NCI-H1092 (cell line): ENCODE measurements around the gene TSPEAR.
"Not testable (repeated sequence)": the region's sequence is repeated elsewhere in the genome, so short reads cannot be mapped to it uniquely, and the experiment has no call there.

Source experiments
- DNase-seq: peaks from one replicate; lab custom pipeline; 2025; lab: John Stamatoyannopoulos, UW

TSPEAR gene

DNA sequence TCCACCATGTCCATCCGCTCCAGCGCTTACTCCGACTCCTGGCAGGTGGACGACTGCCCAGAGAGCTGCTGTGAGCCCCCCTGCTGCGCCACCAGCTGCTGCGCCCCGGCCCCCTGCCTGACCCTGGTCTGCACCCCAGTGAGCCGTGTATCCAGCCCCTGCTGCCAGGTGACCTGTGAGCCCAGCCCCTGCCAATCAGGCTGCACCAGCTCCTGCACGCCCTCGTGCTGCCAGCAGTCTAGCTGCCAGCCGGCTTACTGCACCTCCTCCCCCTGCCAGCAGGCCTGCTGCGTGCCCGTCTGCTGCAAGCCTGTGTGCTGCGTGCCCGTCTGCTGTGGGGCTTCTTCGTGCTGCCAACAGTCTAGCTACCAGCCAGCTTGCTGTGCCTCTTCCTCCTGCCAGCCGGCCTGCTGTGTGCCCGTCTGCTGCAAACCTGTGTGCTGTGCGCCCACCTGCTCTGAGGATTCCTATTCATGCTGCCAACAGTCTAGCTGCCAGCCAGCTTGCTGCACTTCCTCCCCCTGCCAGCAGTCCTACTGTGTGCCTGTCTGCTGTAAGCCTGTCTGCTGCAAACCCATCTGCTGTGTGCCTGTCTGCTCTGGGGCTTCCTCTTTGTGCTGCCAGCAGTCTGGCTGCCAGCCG, 84.1 kb downstream of the TSPEAR start:
- not testable (repeated sequence) for DNase-seq

DNA sequence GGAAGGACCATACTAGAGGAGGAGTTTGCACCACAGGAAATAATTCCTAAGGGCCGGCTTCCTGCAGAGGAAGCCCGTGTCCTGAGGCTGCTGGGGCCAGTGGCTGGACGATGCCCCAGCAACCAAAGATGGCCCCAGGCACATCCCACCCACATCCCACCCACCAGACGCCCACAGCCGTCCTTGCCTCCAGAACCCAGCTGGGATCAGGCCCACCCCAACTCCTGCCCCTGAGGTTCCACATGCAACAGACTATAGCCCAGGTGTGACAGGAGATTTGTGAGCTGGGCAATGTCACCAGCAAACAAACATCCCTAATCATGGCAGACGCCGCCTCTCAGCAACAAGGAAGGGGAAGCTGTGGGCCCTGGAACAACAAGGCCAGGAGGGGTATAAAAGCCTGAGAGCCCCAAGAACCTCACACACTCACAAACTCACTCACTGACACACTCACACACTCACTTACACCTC, 84.7 kb downstream of the TSPEAR start, which contains the start of gene KRTAP10-9:
Gene KRTAP10-9, plus strand, starts transcription at position 421 of the 471 bp plus-strand sequence. CDS start 79 bp downstream, outside the sequence.
- DNase-seq, result no peak

DNA sequence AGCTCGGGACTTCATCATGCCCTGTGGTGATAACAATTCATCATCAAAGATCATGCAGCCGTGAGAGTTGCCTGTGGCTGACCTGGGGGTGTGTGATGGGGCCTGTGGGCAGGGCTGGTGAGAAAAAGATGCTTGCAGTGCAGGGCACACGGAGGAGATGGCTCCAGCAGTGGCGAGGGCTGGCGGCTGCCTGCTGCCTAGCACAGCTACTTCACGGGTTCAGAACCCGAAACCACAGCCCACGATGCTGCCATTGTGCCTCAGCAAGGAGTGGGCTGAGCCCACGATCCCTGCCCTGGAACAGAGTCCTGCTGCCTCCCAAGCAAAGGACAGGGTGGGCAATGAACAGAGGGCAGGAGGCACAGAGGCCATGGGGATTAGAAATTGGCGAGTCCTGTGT, 85.1 kb downstream of the TSPEAR start:
- no peak for DNase-seq

DNA sequence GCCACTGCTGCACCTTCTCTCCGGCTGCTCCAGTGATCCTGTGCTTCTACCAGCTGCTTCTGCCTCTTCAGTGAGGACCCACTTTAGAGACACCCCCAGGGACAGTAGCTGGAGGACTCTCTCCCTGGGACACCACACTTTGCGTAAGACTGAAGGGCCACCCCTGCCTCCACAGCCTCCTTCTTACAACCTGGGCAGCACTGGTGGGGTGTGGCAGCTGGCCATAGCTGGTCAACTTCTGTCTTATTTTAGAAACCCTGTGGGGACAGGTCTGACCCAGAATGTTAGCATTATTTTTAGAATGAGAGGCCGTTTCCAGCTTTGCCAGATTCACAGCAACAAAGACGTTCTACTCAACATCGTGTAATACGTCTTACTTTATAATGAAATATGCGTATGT, 85.6 kb downstream of the TSPEAR start:
- DNase-seq, result no peak

DNA sequence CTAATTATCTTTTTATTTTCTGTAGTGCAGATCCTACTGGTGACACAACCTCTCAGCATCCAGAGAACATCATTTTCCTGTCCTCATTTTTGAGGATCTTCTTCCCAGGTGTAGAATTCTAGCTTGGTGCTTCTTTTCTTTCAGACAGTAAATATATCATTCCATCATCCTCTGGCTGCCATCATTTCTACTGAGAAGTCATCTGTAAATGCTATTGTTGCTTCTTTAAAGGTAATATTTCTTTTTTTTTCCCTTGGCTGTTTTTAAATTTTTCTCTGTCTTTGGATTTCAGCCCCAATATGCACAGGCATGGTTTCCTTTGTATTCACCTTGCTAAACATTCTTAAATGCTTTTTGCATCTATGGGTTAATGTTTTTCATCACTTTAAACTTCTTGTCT, 87.8 kb downstream of the TSPEAR start:
- no peak for DNase-seq

DNA sequence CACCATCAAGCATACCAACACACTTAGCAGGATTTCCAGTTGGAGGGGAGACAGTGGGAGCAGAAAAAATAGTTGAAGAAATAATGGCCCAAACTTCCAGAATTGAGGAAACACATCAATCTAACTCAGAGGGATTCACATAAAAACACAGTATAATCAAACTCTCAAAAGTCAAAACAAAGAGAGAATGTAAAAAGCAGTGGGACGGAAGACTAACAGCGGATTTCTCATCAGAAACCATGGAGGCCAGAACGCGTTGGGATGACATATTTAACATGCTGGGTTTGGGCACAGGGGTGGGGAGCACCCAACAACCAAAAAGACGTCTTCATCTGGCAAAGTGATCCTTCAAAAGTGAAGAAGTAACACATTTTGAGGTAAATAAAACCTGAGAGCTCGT, 91.5 kb downstream of the TSPEAR start:
- no peak for DNase-seq

DNA sequence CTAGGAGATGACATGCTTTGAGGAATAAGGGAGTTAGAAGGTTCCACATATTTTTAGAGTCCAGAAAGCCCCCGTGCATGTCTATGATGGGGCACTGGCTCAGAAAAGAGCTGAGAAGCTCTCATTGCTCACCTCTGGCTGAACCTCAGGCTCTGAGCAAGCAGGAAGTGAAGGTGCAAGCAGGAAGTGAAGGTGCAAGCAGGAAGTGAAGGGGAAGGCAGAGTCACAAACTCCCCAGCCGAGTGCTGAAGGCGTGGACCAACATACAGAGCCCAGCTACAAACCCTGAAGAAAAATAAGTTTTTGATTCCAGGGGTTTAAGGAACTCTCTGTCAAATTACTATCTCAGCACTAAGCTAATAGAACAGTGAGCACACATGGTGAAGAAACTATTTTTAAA, 92.5 kb downstream of the TSPEAR start:
- no peak for DNase-seq

DNA sequence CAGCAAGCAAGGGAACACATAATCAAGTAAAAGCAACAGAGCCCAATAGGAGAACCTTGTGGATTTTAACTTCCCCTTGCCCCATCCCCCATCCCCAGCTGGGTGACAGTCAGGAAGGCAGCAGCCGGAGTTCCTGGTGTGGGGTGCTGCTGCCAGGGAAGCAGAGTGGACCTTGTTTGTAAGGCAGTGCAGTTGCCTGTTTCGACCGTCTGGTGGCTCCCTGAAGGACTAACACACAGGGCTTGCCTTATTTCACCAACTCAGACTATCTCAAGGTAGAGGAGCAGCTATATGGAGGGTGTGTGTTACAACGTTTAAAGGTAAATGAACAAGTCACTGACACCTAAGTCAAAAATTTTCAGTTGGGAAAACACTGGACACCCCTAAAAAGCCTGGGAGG, 92.9 kb downstream of the TSPEAR start:
- DNase-seq, result no peak

DNA sequence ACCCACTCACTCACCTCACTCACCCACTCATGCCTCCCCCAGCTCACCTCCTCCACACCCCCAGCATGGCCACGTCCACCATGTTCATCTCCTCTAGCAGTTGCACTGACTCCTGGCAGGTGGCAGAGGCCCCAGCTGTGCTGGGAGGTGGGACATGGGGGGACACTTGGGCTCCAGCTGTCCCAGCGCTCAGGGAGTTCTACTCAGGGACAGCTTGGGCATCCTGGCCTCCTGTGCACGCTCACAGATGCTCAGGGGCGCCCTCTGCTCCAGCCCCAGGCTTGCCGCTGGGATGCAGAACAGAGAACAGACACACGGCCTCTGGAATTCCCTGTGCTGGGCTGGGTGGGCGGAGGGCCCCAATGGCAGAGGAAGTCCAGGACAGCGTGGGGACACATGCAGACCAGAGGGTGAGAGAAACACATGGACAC, 94.3 kb downstream of the TSPEAR start:
- no peak for DNase-seq

DNA sequence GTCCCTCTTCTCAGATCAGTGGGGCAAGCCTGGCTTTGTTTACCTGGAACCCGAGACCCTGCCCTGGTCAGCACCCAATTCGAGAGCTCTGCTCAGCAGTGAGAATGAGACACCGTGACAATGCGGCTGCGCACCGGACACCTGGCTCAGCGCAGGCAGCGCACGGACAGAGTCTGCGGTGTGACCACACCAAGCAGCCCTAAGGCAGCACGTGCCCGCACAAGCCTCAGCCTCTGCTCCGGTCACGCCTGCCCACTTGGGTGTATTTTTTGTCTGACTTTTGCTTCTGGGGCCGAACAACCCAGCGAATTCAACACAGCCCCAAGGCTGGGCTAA, 94.8 kb downstream of the TSPEAR start:
- no peak for DNase-seq

DNA sequence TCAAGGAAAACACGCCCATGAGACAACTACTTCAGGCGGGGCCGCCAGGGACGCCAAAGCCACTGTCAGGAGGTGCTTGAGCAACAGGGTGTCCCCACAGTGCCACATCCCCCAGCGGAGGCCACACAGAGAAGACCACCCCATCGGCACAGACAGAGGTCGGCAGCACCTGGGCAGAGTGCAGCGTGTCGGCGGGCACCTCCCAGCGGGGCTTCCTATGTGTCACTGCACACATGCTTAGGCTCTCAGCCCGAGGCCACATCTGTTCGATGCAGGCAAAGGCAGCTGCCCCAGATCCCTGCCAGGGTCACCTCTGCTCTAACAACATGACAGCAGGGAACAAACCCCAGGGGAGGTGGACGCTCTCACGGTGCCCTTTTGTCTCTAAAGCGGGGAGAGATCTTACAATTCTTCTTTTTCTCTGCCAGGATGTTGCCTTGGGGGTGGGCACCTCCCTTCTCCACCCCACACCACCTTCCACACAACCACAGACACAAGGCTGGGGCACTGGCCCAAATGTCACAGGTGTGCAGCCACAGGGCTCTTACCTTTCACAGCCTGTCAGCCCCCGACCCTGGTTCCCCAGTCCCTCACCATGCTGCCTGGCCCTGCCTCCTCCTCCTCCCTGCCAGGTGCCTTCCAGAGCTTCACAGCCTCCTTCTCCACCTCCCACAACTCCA, 95.3 kb downstream of the TSPEAR start:
- peak; percentile 14 for DNase-seq

DNA sequence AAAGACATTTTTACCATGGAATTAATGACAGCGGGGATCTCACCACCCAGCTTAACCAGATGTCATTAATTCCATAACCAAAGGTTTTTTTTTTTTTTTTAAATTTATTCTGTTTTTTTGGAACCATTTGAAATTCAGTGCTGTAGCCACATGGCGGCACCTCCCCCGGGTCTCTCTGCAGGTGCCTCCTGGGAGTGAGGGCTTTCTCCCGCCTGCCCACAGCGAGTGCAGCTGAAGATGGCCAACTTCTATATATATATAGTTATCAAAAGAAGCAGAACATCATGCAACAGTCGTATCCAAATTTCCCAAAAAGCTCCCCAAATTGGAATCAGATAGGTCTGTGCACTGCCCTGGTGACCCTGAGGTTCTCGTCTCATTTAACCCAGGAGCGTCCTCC, 95.9 kb downstream of the TSPEAR start:
- DNase-seq, result no peak

DNA sequence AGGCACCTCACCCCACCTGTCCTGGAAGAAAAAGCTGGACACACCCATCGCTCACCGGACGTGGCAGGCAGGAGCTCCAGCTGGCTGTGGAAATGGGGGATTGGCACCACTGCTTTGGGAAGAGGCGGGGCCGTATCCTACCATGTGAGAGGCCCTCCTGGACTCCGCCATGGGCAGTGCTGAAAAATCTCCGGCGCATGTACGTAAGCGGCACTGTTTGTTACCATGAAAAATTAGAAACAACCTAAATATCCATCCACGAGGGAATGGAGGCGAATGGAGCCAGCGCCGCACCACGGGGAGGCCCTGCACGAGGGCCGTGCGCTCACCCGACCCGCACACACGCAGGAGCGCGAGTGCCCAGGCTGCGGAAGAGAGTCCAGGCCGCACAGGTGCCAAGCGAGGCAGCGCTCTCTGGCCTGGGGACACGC, 96.4 kb downstream of the TSPEAR start:
- DNase-seq, result no peak

DNA sequence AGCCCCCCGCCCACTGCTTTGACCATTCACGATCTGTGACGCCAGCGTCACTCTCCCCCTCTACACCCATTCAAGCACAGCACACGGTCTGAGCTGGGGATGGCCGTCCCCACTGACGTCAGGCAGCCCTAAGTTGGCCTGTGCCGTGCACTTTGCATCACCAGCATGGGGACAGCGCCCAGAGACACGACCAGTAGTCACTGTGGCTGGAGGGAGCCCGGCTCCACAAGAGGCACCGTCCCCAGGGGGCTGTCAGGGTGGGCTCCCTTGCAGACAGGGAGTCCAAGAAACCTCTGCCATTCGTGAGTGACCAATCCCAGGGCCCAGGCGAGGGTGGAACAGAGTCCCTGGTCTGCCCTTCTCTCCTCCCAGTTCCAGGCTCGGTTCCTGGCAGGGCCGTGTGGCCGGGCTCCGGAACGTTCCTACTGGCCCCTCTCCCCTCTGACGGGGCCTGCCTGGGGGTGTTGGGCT, 97.2 kb downstream of the TSPEAR start:
- no peak for DNase-seq

DNA sequence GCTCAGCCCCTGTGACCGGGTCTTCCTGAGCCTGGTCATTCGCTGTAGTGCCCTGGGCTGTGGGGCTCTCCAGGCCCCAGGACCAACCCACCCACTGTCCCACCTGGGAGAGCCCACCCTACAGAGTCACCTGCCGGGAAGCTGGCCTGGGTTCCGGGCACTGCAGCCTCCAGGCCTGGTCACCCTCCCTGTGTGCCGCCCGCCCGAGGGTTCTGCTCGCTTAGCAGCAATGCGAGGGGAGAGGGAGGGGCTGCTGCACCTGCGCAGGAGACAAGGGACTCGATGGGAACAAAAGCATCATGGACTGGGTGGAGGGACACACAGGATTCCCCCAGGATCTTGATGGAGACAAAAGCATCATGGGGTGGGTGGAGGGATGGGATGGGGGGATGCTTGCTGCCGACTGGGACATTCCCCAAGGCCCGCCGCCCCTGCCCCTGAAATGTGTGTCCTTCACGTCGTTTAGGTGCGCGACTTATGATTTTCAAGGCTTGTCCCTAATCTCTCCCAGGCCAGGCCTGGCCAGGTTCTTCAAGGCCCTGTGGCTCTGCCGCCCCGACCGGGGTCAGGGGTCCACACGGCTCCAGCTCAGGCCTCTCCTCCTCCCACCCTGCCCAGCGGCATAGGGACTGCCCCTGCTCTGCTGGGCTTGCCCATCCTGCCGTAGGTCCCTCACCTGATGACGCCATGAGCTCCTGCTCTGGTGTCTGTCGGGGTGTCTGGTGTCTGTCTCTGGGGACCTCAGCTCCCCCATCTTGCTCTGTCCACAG, 97.8 kb downstream of the TSPEAR start:
- DNase-seq, result no peak

DNA sequence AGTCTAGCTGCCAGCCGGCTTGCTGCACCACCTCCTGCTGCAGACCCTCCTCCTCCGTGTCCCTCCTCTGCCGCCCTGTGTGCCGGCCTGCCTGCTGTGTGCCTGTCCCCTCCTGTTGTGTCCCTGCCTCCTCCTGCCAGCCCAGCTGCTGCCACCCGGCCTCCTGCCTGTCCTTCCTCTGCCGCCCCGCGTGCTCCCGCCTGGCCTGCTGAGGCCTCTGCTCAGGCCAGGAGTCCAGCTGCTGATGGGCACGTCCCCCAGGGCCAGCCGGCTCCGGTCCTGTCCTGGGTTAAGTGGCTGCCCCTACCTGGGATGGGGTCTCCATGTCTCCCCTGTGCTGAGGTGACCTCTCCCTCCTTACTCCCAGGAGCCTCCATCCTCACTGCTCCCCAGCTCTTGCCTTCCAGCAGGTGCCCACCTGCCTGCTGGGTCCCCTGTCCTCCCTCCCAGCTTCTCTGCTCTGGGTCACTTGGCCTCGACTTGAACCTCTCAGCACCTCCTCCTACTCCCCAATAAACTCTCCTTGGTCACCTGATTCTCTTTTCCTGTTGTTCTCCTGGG, 98.6 kb downstream of the TSPEAR start:
- no peak for DNase-seq

DNA sequence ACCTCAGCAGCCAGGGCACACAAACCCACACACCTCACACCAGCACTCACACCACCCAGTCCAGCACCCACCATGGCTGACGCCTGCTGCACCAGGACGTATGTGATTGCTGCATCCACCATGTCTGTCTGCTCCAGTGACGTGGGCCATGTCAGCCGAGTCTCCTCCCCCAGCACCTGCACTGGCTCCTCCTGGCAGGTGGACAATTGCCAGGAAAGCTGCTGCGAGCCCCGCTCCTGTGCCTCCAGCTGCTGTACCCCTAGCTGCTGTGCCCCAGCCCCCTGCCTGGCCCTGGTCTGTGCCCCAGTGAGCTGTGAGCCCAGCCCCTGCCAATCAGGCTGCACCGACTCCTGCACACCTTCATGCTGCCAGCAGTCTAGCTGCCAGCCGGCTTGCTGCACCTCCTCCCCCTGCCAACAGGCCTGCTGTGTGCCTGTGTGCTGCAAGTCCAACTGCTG, 99.3 kb downstream of the TSPEAR start, which contains the start of gene KRTAP10-8:
Gene KRTAP10-8, plus strand, starts transcription at position 51 of the 458 bp plus-strand sequence. Its CDS starts 22 bp downstream, at position 73.
- DNase-seq, result no peak

DNA sequence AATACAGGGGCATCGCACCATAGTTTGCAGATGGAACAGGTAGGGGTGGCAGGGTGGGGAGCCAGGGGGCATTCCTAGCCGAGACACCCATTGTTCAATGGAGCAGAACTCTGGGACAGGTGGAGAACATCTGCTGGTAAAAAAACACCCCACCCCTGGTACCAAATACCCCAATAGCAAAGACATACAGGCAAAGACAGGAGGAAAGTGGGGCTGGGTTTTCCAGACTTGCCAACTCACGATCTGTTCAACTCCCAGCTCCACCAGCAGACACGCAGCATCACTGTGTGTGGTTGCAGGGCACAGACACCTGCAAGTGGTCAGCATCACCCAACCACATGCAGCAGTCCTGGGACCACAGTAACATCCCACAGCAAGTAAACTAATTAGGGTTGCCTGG, 99.8 kb downstream of the TSPEAR start:
- DNase-seq, result no peak

DNA sequence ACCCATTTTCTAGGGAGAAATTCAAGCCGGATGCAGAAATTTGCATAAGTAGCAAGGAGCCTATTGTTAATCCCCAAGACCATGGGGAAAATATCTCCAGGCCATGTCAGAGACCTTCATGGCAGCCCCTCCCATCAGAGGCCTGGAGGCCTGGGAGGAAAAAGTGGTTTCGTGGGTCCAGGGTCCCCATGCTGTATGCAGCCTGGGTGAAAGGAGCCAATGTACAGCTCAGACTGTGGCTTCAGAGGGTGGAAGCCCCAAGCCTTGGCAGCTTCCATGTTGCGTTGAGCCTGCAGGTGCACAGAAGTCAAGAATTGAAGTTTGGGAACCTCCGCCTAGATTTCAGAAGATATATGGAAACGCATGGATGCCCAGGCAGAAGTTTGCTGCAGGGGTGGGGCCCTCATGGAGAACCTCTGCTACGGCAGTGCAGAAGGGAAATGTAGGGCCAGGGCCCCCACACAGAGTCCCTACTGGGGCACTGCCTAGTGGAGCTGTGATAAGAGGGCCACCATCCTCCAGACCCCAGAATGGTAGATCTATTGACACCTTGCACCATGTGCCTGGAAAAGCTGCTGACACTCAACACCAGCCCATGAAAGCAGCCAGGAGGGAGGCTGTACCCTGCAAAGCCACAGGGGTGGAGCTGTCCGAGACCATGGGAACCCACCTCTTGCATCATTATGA, 101.1 kb downstream of the TSPEAR start:
- DNase-seq, result not testable (repeated sequence)

DNA sequence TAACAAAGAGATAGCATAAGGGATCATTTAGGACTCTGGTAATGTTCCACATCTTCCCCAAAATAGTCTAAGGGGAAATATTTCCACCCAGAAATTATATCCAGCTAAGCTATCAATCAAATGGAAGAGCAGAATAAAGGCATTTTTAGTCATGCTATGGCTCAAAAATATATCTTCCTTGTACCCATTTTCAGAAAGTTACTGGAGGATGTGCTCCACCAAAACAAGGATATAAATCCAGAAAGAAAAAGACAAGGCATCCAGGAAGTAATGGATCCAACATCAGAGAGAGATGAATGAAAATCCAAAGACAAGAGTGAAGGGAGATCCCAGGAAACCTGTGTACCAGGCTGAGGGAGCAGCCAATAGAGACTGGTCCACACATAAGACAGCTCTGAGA, 102.2 kb downstream of the TSPEAR start:
- DNase-seq, result no peak

DNA sequence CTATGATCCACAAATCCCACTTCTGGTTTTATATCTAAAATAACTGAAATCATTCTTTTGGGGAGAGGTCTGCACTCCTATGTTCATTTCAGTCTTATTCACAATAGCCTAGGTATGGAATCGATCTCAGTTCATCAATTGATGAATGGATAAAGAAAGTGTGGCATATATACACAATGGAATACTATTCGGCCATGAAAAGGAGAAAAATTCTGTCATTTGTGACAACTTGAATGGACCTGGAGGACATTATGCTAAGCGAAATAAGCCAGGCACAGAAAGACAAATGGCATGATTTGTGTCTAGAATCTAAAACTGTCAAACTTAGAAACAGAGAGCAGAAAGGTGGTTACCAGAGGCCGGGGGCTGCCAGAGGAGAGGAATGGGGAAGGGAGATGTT, 104.9 kb downstream of the TSPEAR start:
- DNase-seq, result no peak

DNA sequence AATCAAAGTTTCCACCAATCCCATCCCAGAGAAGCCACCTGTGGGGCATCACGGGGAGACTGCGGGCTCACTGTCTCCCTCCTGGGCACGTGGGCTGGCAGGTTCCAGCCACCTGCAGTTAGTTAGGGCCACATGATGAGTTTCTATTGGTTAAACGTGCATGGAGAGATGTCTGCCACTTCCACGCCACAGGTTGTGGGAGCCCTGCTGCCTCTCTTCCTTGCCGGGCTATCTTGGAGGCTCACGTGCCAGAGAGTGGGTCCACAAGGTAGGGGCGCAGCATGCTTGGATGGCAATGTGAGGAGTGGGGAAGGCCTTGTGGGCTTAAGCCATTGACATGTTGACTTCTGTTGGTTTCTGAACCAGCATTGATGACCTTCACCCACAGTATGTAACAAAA, 107.5 kb downstream of the TSPEAR start:
- no peak for DNase-seq
